HFF-Myc (cell line): ENCODE results near the gene RHBG.
"Not testable (repeated sequence)": the region's sequence is repeated elsewhere in the genome, so short reads cannot be mapped to it uniquely, and the experiment has no call there.

Experiments
- DNase-seq: peaks from one replicate; pipeline ENCODE4 v3.0.0-alpha.2; 2011; ENCODE audit warnings: low read depth; ENCODE audit errors: extremely low read depth
- H3K4me3 ChIP-seq: replicated peaks from 2 replicates; pipeline ENCODE4 v1.5.1; 2011; ENCODE audit warnings: low read depth, mild to moderate bottlenecking, control low read depth, low read length
- TF ChIP-seq, protein P1 (sequence below): IDR thresholded peaks from 2 replicates; pipeline ENCODE4 v1.5.1; 2012; ENCODE audit warnings: mild to moderate bottlenecking, low read depth, low read length, control low read depth; ENCODE audit errors: missing control alignments

The RHBG gene

DNA sequence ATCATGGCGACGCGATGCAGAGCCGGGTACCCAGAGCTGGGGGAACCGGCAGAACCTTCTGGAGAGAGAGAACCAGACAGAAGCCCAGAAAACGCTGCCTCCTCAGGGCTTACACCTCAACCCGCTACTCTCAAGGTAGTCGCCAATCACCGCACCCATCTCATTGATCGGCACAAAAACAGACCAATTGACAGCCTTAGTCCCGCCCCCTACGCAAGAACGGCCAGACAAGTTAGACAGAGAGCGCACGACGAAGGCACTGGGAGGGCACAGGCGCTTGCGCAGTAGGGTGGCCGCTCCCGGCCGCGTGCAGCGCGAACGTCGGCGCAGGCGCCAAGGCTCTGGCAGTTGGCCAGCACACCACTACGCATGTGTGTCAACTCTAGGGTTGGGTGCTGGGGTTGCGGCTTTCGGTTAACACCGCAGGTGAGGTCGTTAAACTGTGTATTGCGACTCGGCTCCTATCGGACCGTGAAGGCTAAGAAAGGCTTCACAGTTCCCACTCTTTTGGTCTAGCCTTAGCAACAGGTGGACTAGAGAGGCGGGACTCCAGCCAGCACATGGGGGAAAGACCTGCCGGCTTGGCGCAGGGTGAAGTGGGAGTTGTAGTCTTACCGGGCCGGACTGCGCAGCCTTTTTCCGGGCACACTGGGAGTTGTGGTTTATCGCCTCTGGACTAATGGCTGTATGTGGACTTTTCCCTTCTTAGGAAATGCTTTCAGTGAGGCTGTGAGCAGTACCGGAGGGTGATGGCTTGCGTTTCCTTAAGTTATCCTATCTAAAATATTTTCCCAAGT lies 30.6 kb upstream of the RHBG start, which contains the start of the genes CCT3 and TSACC:
TSS of gene CCT3 (minus strand) at position 113 of the 797 bp plus-strand sequence. CDS start at position 5, 108 bp downstream.
TSS of gene TSACC (plus strand) at position 347 of the 797 bp plus-strand sequence. CDS start 1,232 bp downstream, outside the sequence.
- DNase-seq = peak; percentile 100
- TF ChIP-seq, protein P1, sequence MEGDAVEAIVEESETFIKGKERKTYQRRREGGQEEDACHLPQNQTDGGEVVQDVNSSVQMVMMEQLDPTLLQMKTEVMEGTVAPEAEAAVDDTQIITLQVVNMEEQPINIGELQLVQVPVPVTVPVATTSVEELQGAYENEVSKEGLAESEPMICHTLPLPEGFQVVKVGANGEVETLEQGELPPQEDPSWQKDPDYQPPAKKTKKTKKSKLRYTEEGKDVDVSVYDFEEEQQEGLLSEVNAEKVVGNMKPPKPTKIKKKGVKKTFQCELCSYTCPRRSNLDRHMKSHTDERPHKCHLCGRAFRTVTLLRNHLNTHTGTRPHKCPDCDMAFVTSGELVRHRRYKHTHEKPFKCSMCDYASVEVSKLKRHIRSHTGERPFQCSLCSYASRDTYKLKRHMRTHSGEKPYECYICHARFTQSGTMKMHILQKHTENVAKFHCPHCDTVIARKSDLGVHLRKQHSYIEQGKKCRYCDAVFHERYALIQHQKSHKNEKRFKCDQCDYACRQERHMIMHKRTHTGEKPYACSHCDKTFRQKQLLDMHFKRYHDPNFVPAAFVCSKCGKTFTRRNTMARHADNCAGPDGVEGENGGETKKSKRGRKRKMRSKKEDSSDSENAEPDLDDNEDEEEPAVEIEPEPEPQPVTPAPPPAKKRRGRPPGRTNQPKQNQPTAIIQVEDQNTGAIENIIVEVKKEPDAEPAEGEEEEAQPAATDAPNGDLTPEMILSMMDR = no peak
- peak within 1 kb of the TSS; percentile 86 for H3K4me3 ChIP-seq

DNA sequence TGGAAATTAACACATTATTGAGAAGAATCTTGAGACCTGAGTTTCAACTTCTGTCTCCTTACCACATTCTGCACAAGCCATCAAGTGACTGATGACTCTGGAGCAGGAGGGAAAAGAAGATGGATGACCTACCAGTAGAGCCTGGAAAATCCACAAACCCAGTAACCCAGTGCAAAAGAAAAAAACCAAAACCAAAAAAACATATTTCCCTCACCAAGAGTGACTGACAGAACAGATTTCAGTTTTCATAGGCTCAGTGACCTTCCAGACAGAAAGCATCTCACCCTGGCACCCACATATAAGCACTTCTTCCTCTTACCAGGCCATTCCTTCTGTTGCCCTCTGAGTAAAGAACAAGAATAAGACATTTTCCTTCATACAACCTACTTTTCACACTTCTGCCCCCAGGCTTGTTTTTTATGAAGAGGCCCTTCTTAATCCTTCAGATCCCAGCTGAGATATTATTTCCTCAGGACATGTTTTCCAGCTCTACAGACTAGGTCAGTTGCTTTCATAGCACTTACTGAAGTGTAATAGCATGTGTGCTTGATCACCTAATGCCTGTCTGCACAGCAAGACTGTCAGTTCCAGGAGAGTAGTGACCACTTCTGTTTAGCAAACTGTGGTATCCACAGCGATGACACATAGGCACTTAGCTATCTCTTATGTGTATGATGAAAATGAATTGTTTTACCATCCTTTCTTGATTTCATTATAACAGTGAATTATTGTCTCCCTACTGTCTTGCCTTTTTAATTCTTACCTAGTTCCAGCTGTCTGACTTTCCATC lies 26.6 kb upstream of the RHBG start:
- TF ChIP-seq, protein P1 = no peak
- peak; percentile 22 for DNase-seq
- H3K4me3 ChIP-seq = no peak overlapping the region

DNA sequence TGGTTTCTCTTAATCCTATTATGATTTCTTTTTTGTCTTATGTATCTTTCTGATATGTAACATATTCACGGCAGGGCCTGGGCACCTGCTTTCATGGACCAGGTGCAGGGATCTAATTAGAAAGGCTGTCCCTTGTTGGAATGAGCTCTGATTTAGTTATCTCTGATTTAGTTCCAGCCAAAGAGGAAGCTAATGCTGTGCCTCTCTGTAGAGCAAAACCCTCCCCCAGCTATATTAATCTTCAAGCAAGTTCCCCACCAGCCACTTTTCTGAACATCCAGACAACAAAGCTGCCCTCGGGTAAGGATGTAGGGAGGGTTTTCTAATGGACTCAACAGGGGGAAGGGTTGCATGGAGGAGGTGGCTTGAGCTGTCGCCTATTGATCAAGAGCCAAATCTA lies 24.6 kb upstream of the RHBG start:
- no peak for DNase-seq
- TF ChIP-seq, protein P1 = no peak

DNA sequence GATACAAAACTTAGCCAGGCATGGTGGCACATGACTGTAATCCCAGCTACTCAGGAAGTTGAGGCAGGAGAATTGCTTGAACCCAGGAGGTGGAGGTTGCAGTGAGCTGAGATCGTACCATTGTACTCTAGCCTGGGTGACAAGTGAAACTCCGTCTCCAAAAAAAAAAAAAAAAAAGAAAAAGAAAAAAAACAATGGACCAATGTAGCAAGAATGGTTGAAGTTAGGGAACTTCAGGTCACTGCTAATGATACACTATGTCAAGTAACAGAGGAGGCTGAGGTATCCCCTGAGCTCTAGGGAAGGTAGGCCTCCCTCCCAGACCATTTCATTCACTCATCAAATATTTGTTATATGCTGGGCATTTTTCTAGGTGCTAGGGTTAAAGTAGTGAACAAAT lies 23.0 kb upstream of the RHBG start:
- not testable (repeated sequence) for H3K4me3 ChIP-seq, DNase-seq

More for the DNA sequence above, 24.6 kb upstream of the RHBG start:
- H3K4me3 ChIP-seq = no peak overlapping the region

DNA sequence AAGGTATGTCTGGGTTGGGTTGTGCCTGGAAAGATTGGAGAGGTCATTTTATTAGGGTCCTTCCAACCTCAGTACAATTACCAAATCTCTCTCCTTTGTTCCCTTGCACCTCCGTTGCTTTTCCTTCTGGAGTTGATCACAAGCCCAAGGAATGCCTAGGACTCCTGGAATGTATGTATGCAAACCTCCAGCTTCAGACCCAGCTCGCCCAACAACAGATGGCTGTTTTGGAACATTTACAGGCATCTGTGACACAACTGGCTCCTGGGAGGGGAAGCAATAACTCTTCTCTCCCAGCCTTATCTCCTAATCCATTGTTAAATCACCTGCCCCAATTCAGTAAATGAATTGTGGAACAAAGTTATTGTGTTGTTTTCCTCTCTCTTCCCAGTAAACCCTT lies 22.4 kb upstream of the RHBG start:
- TF ChIP-seq, protein P1 = no peak
- peak; percentile 57 for DNase-seq
- H3K4me3 ChIP-seq = no peak overlapping the region

DNA sequence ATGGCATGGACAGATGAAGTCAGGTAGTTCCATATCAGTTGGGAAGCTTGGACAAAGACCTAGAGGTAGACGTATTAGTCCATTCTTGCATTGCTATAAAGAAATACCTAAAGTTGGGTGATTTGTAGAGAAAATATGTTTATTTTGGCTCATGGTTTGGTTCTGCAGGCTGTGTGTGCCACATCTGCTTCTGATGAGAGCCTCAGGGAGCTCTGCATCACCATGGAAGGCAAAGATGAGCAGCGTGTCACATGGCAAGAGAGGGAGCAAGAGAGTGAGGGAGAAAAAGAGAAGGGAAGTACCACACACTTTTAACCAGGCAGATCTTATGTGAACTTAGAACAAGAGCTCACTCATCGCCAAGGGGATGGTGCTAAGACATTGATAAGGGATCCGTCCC lies 21.7 kb upstream of the RHBG start:
- TF ChIP-seq, protein P1 = no peak
- peak; percentile 72 for DNase-seq
- no peak overlapping the region for H3K4me3 ChIP-seq

DNA sequence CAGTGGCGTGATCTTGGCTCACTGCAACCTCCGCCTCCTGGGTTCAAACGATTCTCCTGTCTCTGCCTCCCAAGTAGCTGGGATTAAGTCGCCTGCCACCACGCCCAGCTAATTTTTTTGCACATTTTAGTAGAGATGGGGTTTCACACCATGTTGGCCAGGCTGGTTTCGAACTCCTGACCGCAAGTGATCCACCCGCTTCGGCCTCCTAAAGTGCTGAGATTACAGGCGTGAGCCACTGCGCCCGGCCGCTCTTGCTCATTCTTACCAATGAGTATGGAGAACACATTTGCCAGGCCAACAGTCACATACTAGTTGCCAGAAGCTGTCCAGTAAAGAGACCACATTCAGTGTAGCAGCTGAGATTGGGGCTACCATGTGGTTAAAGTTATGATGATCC lies 16.5 kb upstream of the RHBG start:
- H3K4me3 ChIP-seq, DNase-seq: not testable (repeated sequence)
